Daoy (cell line): ENCODE measurements around the gene MYH8. TPM values are rescaled to one million over a fixed set of nuclear protein-coding genes. Genes with fewer than 3 reads are reported as not detected.

Source experiments
- DNase-seq: peaks from one replicate; pipeline ENCODE4 v3.0.0-alpha.2; 2015; ENCODE audit warnings: low read depth
- total RNA-seq: library from RNA; depleted of rRNA; stranded (reverse); fragments of >200 nt; shearing (Covaris generic); gene quantifications from 2 replicates; pipeline ENCODE4 v1.2.3, GENCODE V29; 2014; rRNA removed

Gene MYH8
- total RNA-seq, result not detected in 2 replicates

DNA sequence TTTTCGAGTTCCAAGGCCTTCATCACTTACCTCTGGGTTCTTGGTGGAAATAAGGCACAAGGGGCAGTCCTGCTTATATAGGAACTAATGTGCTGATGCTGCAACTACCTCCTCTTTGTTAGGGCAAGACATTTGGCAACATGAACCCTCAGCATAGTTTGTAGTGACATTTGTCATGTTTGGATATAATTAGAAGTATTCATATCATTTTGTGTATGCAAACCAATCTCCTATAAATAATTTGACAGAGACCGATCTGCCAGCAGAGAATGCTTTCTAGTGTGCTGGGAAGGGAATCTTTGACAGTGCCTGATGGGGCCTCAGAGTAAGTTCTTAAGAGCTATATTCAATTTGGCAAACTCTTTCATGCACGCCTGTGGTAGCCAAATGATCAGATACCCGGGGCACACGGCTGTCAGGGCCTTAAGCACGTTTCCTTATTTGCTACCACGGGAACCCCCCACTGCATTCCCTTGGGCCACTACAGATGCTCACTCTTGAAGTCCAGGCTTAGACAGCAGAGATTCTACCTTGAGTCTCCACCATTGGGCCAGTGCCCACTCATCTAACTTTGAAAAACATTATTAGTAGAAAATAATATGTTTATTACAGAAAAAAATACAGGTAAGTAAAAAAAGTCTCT is at the start of gene MYH8:
TSS of gene MYH8 (minus strand) at position 51 of the 643 bp plus-strand sequence. CDS start 1,723 bp downstream, outside the sequence.
- DNase-seq, result no peak

GRCh38 chr17:10469459-10469858 is 47.7 kb upstream of the MYH8 start, which contains the start of gene MYH4:
Gene MYH4, minus strand, starts transcription at chr17:10469559. Its CDS starts 2,814 bp downstream, at chr17:10466745.
- no peak for DNase-seq

- DNase-seq, result no peak
Measured at GRCh38 chr17:10463402-10463801, 41.7 kb upstream of the MYH8 start.

DNA sequence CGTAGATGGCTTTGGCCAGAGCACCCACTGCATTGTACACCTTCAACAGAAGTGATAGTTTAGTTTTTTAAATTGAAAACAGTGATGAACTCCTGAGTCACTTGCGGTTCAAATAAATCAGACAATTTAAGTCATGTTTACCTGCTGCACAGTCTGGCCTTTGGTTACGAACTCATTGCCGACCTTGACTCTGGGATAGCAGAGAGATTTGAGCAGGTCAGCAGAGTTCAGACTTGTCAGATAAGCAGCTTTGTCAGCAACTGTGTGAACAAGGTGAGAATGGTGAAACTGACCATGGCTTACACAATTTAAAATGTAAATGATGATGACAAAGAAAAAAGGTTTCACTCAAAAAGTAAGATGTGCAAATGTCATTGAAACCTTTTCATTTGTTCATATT is 38.3 kb upstream of the MYH8 start:
- DNase-seq, result no peak

GRCh38 chr17:10458701-10459100 is 37.0 kb upstream of the MYH8 start:
- no peak for DNase-seq

- no peak for DNase-seq
Measured at GRCh38 chr17:10457952-10458351, 36.2 kb upstream of the MYH8 start.

DNA sequence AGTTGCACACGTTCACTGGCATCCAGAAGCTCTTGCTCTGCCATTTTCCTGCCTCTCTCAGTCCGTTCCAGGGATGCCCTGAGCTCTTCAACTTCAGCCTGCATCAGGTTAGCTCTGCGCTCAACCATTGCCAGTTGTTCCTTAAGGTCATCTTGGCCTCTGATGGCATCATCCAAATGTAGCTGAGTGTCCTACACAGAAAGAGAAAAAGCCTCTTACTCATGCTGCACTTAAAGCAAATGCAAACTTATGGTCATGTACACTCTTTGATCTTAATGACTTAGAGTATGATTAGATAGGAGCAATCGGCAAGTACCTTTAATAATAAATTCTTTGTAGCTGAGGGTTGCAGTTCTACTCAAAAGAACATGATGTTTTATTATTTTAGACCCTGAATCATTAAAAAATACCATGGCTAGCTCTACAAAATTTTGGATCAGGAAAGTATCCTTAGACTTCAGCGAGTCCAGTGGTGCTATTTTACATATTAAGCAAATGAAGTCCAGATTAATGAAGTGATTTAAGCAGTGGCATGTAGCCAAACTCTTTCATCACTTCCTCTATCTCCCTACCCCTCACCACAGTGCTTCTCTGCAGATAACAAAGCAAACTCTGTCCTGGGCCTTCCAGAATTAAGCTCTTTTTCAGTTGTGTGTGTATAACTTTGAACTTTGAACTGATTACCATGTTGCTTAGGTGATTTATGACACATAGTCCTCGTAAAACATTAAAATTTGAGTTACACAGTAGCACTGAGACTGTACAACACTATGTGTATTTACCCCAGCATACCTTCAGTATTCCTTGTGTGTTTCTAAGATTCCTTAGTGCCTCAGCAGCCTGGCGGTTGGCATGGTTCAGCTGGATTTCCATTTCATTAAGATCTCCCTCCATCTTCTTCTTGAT is 25.5 kb upstream of the MYH8 start:
- no peak for DNase-seq

DNA sequence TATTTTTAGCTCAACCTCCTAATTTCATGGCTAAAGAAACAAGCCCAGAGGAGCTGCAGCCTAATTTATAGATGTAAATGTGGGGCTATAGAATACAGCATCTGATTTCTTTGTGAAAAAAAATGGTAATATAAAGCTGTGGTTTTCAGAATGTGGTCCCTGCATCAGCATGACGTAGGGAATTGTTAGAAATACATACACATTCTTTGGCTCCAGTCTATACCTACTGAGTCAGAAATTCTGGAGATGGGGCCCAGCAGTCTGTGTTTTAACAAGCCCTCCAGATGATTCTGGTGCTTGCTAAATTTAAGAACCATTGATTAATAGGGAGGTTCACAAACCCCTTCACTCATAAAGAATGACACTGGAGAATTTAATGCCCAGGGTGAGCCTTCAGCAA is 18.1 kb upstream of the MYH8 start:
- peak; percentile 19 for DNase-seq

GRCh38 chr17:10435096-10435495 is 13.3 kb upstream of the MYH8 start:
- DNase-seq, result peak; percentile 61

DNA sequence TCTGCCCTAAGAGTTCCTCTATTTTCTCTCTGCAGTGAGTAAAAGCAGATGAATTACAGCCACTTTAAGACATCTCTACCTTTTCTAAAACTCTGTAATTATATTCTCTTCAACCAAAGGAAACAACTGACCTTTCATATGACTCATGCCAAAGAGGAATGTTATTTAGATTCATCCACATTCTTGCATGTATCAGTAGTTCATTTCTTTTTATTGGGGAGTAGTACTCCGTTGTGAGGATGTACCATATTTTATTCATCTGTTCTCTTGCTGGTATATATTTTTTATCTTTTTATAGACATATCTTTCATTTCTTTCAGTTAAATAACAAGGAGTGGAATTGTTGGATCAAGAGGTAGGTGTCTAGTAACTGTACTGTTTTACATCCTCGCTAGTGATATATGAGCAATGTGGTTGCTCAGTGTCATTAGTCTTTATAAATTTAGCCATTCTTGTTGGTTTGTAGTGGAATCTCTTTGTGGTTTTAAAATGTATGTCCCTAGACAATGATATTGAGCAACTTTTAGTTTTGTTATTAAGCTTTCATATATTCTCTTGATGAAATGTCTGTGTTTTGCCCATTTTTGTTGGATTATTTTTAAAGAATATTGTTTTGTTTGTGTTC is 7.8 kb upstream of the MYH8 start:
- no peak for DNase-seq

DNA sequence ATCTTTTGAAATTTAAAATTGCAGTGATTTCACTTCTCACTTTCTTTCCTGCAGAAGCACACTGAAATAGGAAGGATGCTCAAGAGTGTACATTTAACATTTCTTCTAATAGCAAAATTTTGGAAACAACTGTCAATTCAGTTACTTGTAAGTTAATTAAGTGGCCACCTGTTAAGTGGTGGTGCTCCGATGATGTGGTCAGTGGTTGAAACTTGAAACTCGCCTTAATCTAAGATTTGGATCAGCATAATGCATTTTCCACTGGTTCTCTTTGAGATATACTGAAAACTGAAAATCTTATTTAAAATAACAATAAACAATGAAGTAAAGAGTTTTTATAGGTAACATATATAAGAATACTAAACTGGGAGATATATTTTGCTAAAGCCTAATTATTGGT is 7.0 kb upstream of the MYH8 start:
- no peak for DNase-seq

DNA sequence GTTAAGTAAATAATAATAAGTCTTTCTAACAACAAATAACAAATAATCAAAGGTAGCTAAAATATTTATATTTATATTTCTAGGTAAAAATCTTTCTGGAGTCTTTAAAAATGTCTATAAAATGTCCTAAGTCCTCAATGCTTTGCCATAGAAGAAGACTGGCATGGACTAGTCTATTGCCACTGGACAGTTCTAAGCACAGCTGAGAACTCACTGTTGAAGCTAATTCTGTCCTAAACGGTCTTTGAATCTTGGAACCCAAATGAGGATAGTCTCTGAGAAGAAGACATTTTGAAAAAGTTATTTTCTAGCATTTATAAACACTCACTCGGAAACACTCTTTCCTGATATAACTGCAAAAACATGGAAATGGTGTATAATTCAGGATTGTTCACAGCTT is 539 bp downstream of the MYH8 start:
- DNase-seq, result no peak

GRCh38 chr17:10420811-10421210 is 939 bp downstream of the MYH8 start:
- no peak for DNase-seq

DNA sequence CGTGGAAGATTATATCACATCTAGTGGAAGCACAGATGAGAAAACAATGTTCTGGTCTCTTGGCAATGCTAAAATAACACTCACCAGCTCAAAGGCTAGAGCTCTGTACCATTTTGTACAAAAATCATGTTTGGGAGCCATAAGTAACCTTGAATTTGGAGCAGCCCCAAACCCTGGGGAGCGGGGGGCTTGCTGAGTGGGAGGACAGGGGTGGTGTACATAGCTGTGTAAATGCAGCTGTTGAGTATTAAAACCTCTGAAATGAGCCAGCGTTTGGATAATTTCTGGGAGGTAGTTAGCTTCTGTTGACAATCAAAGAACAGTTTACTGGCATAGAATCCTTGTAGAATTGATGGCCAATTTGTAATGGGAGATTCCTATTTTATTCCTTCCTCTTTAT is 4.3 kb downstream of the MYH8 start:
- no peak for DNase-seq

- DNase-seq, result no peak
Measured at GRCh38 chr17:10415161-10415560, 6.6 kb downstream of the MYH8 start.

- DNase-seq, result no peak
Measured at GRCh38 chr17:10403589-10403988, 18.2 kb downstream of the MYH8 start.

- DNase-seq, result peak; percentile 52
Measured at GRCh38 chr17:10398352-10398751, 23.4 kb downstream of the MYH8 start.

- DNase-seq, result no peak
Measured at GRCh38 chr17:10396524-10397163, 25.1 kb downstream of the MYH8 start.

DNA sequence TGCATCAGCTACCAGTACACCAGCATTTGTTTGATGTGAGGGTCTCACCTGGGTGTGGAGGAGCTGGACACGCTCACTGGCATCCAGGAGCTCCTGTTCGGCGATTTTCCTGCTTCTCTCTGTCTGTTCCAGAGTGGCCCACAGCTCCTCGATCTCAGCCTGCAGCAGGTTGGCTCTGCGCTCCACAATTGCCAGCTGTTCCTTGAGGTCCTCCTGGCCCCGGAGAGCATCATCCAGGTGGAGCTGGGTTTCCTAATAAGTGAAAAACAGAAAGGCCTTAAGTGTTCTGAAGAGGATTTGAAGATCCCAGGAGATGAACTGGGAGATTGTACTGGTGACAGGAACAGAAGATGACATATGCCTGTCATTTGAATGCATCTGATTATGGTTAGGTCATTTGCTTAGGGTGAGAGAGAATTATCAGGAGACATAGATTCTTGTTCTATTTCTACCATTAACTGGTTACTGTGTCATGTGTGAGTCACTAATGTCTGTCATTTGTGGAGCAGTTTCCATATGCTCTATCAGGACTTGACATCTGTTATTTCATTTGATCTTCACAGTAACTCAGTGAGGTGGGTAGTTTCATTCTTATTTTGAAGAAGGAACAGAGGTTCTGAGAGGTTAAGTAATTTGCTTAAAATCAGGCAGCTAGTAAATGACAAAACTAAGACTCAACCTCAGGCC is 27.4 kb downstream of the MYH8 start:
- DNase-seq, result no peak

DNA sequence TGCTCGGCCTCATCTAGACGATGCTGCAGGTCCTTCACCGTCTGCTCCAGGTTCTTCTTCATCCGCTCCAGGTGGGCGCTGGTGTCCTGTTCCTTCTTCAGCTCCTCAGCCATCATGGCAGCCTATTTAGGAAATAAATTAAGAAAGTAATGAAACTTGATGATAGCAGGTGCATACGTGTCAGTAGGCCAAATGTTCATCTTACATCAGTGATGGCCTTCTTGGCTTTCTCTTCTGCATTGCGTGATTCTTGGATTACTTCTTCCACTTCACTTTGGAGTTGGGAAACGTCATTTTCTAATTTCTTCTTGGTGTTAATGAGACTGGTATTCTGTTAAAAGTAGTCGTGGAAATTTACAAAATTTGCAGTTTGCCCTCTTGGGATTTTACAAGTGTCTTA is 28.9 kb downstream of the MYH8 start:
- no peak for DNase-seq

GRCh38 chr17:10385871-10386270 is 35.9 kb downstream of the MYH8 start:
- no peak for DNase-seq
